Measurements from ENCODE around the gene HEATR5A.

DNA sequence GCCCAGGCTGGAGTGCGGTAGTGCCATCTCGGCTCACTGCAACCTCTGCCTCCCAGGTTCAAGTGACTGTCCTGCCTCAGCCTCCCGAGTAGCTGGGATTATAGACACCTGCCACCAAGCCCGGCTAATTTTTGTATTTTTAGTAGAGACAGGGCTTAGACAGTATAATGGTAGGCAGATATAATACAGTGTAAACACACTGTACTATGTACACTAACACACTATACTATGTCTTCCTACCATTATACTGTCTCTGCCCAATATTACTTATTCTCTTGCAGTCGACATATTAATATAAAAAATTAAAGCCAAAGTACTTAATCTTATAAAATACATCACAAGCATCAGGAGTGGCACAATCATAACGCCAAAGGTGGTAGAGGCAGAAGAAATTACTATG lies 21.9 kb upstream of the HEATR5A start:
- TF ChIP-seq EZH2 (IDR thresholded peaks at IDR 0.05; ENCODE audit: low read length, missing control alignments) = no peak
- TF ChIP-seq, protein P1, sequence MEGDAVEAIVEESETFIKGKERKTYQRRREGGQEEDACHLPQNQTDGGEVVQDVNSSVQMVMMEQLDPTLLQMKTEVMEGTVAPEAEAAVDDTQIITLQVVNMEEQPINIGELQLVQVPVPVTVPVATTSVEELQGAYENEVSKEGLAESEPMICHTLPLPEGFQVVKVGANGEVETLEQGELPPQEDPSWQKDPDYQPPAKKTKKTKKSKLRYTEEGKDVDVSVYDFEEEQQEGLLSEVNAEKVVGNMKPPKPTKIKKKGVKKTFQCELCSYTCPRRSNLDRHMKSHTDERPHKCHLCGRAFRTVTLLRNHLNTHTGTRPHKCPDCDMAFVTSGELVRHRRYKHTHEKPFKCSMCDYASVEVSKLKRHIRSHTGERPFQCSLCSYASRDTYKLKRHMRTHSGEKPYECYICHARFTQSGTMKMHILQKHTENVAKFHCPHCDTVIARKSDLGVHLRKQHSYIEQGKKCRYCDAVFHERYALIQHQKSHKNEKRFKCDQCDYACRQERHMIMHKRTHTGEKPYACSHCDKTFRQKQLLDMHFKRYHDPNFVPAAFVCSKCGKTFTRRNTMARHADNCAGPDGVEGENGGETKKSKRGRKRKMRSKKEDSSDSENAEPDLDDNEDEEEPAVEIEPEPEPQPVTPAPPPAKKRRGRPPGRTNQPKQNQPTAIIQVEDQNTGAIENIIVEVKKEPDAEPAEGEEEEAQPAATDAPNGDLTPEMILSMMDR (conservative IDR thresholded peaks at IDR 0.05 in 1 of 2, IDR thresholded peaks at IDR 0.05 in 1 of 2; ENCODE audit: low read depth in 1 of 2, low read length in 2 of 2) = no peak

All from fibroblast of lung (primary cell).